Activated CD4-positive, alpha-beta memory T cell treated with anti-CD3 and anti-CD28 coated beads for 36 hours (primary cell): Measurements from ENCODE around the gene MCTP2. TPM values are rescaled to one million over a fixed set of nuclear protein-coding genes. Genes with fewer than 3 reads are reported as not detected.

Source experiments
- CTCF ChIA-PET: fragments of 350-600 bp; sonication (Branson Sonifier 250); formaldehyde crosslinking; loops from one replicate; lab custom pipeline; 2021; ENCODE audit warnings: antibody characterized with exemption, inconsistent platforms; lab: Charles Lee
- POLR2A ChIA-PET: fragments of 350-600 bp; sonication (Branson Sonifier 250); formaldehyde crosslinking; loops from one replicate; lab custom pipeline; 2021; ENCODE audit warnings: antibody characterized with exemption; lab: Charles Lee
- DNase-seq: peaks from one replicate; pipeline ENCODE4 v3.0.0-alpha.2; 2020
- H3K27ac Mint-ChIP-seq: one replicate; pipeline ENCODE4 v1.8.0; 2021; ENCODE audit warnings: mixed read lengths
- H3K27me3 Mint-ChIP-seq: one replicate; pipeline ENCODE4 v1.8.0; 2021; ENCODE audit warnings: mixed read lengths
- H3K36me3 Mint-ChIP-seq: one replicate; pipeline ENCODE4 v1.8.0; 2021; ENCODE audit warnings: mixed read lengths
- H3K4me1 Mint-ChIP-seq: one replicate; pipeline ENCODE4 v1.8.0; 2021; ENCODE audit warnings: low read depth, mixed read lengths
- H3K4me3 Mint-ChIP-seq: one replicate; pipeline ENCODE4 v1.8.0; 2021; ENCODE audit warnings: mild to moderate bottlenecking, mixed read lengths
- H3K9me3 Mint-ChIP-seq: one replicate; pipeline ENCODE4 v1.8.0; 2021; ENCODE audit warnings: mixed read lengths
- intact Hi-C: fragments of 100-400 bp; cut with micrococcal nuclease; formaldehyde crosslinking; loops from one replicate; pipeline ENCODE4 v1.15.1; 2023
- total RNA-seq, 2 experiments: library from RNA; stranded (reverse); gene quantifications; one replicate each; pipeline ENCODE4 v1.2.3, GENCODE V29; 2021

The MCTP2 gene
- total RNA-seq, 2 experiments from 2014 or later: 38.5 to 41.7 TPM

GRCh38 chr15:94412979-94413746 is 181.8 kb downstream of the MCTP2 start:
- H3K27me3 Mint-ChIP-seq: no peaks in the 10 kb centered on the region
- intact Hi-C loops: no loop called here
- DNase-seq: no peak
- H3K4me1 Mint-ChIP-seq: no peaks in the 10 kb centered on the region
- H3K27ac Mint-ChIP-seq: no peak overlapping the region
- ChIA-PET POLR2A (no interaction called here), CTCF (interaction anchor here (0.6 to 1.6 kb wide), 6 partner anchors 88 to 1335 kb away, joined by 3 to 4 read pairs (median 3); no protein-coding TSS in a partner anchor)
- no peak overlapping the region for H3K4me3 Mint-ChIP-seq
- peaks cover 13% of the 10 kb centered on the region for H3K36me3 Mint-ChIP-seq
- H3K9me3 Mint-ChIP-seq: no peaks in the 10 kb centered on the region

GRCh38 chr15:94414916-94415315 is 183.6 kb downstream of the MCTP2 start:
- Mint-ChIP-seq H3K27me3 (no peaks in the 10 kb centered on the region), H3K4me1 (no peaks in the 10 kb centered on the region), H3K9me3 (no peaks in the 10 kb centered on the region), H3K27ac (no peak overlapping the region), H3K4me3 (no peak overlapping the region), H3K36me3 (peaks cover 13% of the 10 kb centered on the region)
- CTCF ChIA-PET: interaction anchor here (0.8 to 1.6 kb wide), 2 partner anchors 90 to 877 kb away, joined by 3 read pairs; no protein-coding TSS in a partner anchor
- DNase-seq: no peak
- POLR2A ChIA-PET: no interaction called here
- intact Hi-C loops: no loop called here

GRCh38 chr15:94416267-94416666 is 184.9 kb downstream of the MCTP2 start:
- Mint-ChIP-seq H3K4me3 (no peak overlapping the region), H3K9me3 (no peaks in the 10 kb centered on the region), H3K27me3 (no peaks in the 10 kb centered on the region), H3K4me1 (no peaks in the 10 kb centered on the region), H3K36me3 (peaks cover 15% of the 10 kb centered on the region), H3K27ac (no peak overlapping the region)
- ChIA-PET POLR2A (interaction anchor here (0.6 kb wide), 1 partner anchor 405 kb away, joined by 4 read pairs; no protein-coding TSS in a partner anchor), CTCF (interaction anchor here (0.6 kb wide), 1 partner anchor 19 kb away, joined by 3 read pairs; no protein-coding TSS in a partner anchor)
- no peak for DNase-seq
- intact Hi-C loops: no loop called here

- no peaks in the 10 kb centered on the region for H3K9me3 Mint-ChIP-seq
- intact Hi-C loops: no loop called here
- H3K36me3 Mint-ChIP-seq: peaks cover 13% of the 10 kb centered on the region
- no peak overlapping the region for H3K27ac Mint-ChIP-seq
- CTCF ChIA-PET: interaction anchor here (0.6 kb wide), 1 partner anchor 19 kb away, joined by 3 read pairs; no protein-coding TSS in a partner anchor
- H3K4me1 Mint-ChIP-seq: no peaks in the 10 kb centered on the region
- H3K4me3 Mint-ChIP-seq: no peak overlapping the region
- no peak for DNase-seq
- POLR2A ChIA-PET: no interaction called here
- H3K27me3 Mint-ChIP-seq: no peaks in the 10 kb centered on the region
Measured at GRCh38 chr15:94416820-94417219, 185.5 kb downstream of the MCTP2 start.

- POLR2A ChIA-PET: no interaction called here
- H3K4me3 Mint-ChIP-seq: no peak overlapping the region
- H3K27ac Mint-ChIP-seq: no peak overlapping the region
- intact Hi-C loops: no loop called here
- peaks cover 13% of the 10 kb centered on the region for H3K36me3 Mint-ChIP-seq
- H3K27me3 Mint-ChIP-seq: no peaks in the 10 kb centered on the region
- CTCF ChIA-PET: interaction anchor here (0.6 kb wide), 1 partner anchor 1571 kb away, joined by 4 read pairs; no protein-coding TSS in a partner anchor
- no peaks in the 10 kb centered on the region for H3K9me3 Mint-ChIP-seq
- DNase-seq: no peak
- H3K4me1 Mint-ChIP-seq: no peaks in the 10 kb centered on the region
Measured at GRCh38 chr15:94417501-94418293, 186.3 kb downstream of the MCTP2 start.

- no peaks in the 10 kb centered on the region for H3K4me1 Mint-ChIP-seq
- ChIA-PET CTCF (no interaction called here), POLR2A (no interaction called here)
- no peak overlapping the region for H3K27ac Mint-ChIP-seq
- intact Hi-C loops: no loop called here
- peaks cover 18% of the 10 kb centered on the region for H3K36me3 Mint-ChIP-seq
- no peak overlapping the region for H3K4me3 Mint-ChIP-seq
- no peak for DNase-seq
- no peaks in the 10 kb centered on the region for H3K9me3 Mint-ChIP-seq
- H3K27me3 Mint-ChIP-seq: no peaks in the 10 kb centered on the region
Measured at GRCh38 chr15:94421706-94422105, 190.3 kb downstream of the MCTP2 start.

GRCh38 chr15:94432279-94432678 is 200.9 kb downstream of the MCTP2 start:
- ChIA-PET POLR2A (no interaction called here), CTCF (no interaction called here)
- Mint-ChIP-seq H3K36me3 (peaks cover 2% of the 10 kb centered on the region), H3K27me3 (no peaks in the 10 kb centered on the region), H3K4me3 (no peak overlapping the region), H3K9me3 (peaks cover 2% of the 10 kb centered on the region), H3K27ac (no peak overlapping the region), H3K4me1 (no peaks in the 10 kb centered on the region)
- intact Hi-C loops: no loop called here
- no peak for DNase-seq

- intact Hi-C loops: no loop called here
- Mint-ChIP-seq H3K4me1 (no peaks in the 10 kb centered on the region), H3K36me3 (peaks cover 15% of the 10 kb centered on the region), H3K9me3 (no peaks in the 10 kb centered on the region), H3K4me3 (no peak overlapping the region), H3K27me3 (no peaks in the 10 kb centered on the region), H3K27ac (no peak overlapping the region)
- DNase-seq: no peak
- CTCF ChIA-PET: no interaction called here
- POLR2A ChIA-PET: no interaction called here
Measured at GRCh38 chr15:94439158-94439557, 207.8 kb downstream of the MCTP2 start.

GRCh38 chr15:94441760-94442159 is 210.4 kb downstream of the MCTP2 start:
- ChIA-PET POLR2A (no interaction called here), CTCF (no interaction called here)
- Mint-ChIP-seq H3K4me1 (no peaks in the 10 kb centered on the region), H3K4me3 (no peak overlapping the region), H3K27ac (no peak overlapping the region), H3K27me3 (no peaks in the 10 kb centered on the region), H3K36me3 (peaks cover 26% of the 10 kb centered on the region), H3K9me3 (no peaks in the 10 kb centered on the region)
- intact Hi-C loops: no loop called here
- no peak for DNase-seq

- no peak overlapping the region for H3K4me3 Mint-ChIP-seq
- ChIA-PET POLR2A (no interaction called here), CTCF (no interaction called here)
- no peaks in the 10 kb centered on the region for H3K27me3 Mint-ChIP-seq
- intact Hi-C loops: no loop called here
- DNase-seq: no peak
- no peak overlapping the region for H3K27ac Mint-ChIP-seq
- H3K9me3 Mint-ChIP-seq: no peaks in the 10 kb centered on the region
- H3K36me3 Mint-ChIP-seq: peaks cover 26% of the 10 kb centered on the region
- H3K4me1 Mint-ChIP-seq: no peaks in the 10 kb centered on the region
Measured at GRCh38 chr15:94442480-94442879, 211.1 kb downstream of the MCTP2 start.

GRCh38 chr15:94443186-94443585 is 211.8 kb downstream of the MCTP2 start:
- H3K36me3 Mint-ChIP-seq: peaks cover 26% of the 10 kb centered on the region
- no peak overlapping the region for H3K4me3 Mint-ChIP-seq
- no peaks in the 10 kb centered on the region for H3K27me3 Mint-ChIP-seq
- no peak for DNase-seq
- H3K4me1 Mint-ChIP-seq: no peaks in the 10 kb centered on the region
- intact Hi-C loops: no loop called here
- POLR2A ChIA-PET: no interaction called here
- no peaks in the 10 kb centered on the region for H3K9me3 Mint-ChIP-seq
- CTCF ChIA-PET: no interaction called here
- no peak overlapping the region for H3K27ac Mint-ChIP-seq

GRCh38 chr15:94445566-94446160 is 214.3 kb downstream of the MCTP2 start:
- ChIA-PET POLR2A (no interaction called here), CTCF (no interaction called here)
- no peak for DNase-seq
- Mint-ChIP-seq H3K4me1 (no peaks in the 10 kb centered on the region), H3K27me3 (no peaks in the 10 kb centered on the region), H3K27ac (no peak overlapping the region), H3K9me3 (no peaks in the 10 kb centered on the region), H3K4me3 (no peak overlapping the region), H3K36me3 (peaks cover 20% of the 10 kb centered on the region)
- intact Hi-C loops: no loop called here
